ENCODE data around the gene ITPR1.
A peak's percentile ranks its signal among the peaks of the same experiment; 100 is the strongest.
"Not testable (repeated sequence)": the region's sequence is repeated elsewhere in the genome, so short reads cannot be mapped to it uniquely, and the experiment has no call there.

The ITPR1 gene

GRCh38 chr3:4493014-4493940 is at the start of gene ITPR1:
ITPR1 (plus strand) TSS chr3:4493348; CDS start chr3:4516492, 23,144 bp downstream.
- peak; percentile 98 for DNase-seq (ENCODE audit: low read depth)

- no peak for DNase-seq (ENCODE audit: low read depth)
Observed at GRCh38 chr3:4447295-4447999, 45.7 kb upstream of the ITPR1 start.

GRCh38 chr3:4448187-4448586 is 45.0 kb upstream of the ITPR1 start:
- DNase-seq (ENCODE audit: low read depth): no peak

GRCh38 chr3:4449043-4449805 is 43.9 kb upstream of the ITPR1 start:
- no peak for DNase-seq (ENCODE audit: low read depth)

- no peak for DNase-seq (ENCODE audit: low read depth)
Observed at GRCh38 chr3:4454142-4454541, 39.0 kb upstream of the ITPR1 start.

GRCh38 chr3:4456780-4457179 is 36.4 kb upstream of the ITPR1 start:
- DNase-seq (ENCODE audit: low read depth): not testable (repeated sequence)

GRCh38 chr3:4458961-4459360 is 34.2 kb upstream of the ITPR1 start:
- DNase-seq (ENCODE audit: low read depth): no peak

- no peak for DNase-seq (ENCODE audit: low read depth)
Observed at GRCh38 chr3:4460334-4460733, 32.8 kb upstream of the ITPR1 start.

- DNase-seq (ENCODE audit: low read depth): no peak
Observed at GRCh38 chr3:4461468-4462090, 31.6 kb upstream of the ITPR1 start.

GRCh38 chr3:4462369-4463040 is 30.6 kb upstream of the ITPR1 start:
- DNase-seq (ENCODE audit: low read depth): no peak

GRCh38 chr3:4464576-4464975 is 28.6 kb upstream of the ITPR1 start:
- no peak for DNase-seq (ENCODE audit: low read depth)

- DNase-seq (ENCODE audit: low read depth): peak; percentile 51
Observed at GRCh38 chr3:4466741-4467521, 26.2 kb upstream of the ITPR1 start, which contains the start of gene SUMF1. SUMF1 (minus strand) TSS chr3:4467269; CDS start chr3:4467245, 24 bp downstream.

GRCh38 chr3:4467522-4467867 is 25.7 kb upstream of the ITPR1 start:
- DNase-seq (ENCODE audit: low read depth): no peak

- DNase-seq (ENCODE audit: low read depth): no peak
Observed at GRCh38 chr3:4471907-4472306, 21.2 kb upstream of the ITPR1 start.

GRCh38 chr3:4472312-4472711 is 20.8 kb upstream of the ITPR1 start:
- DNase-seq (ENCODE audit: low read depth): no peak

GRCh38 chr3:4472766-4473165 is 20.4 kb upstream of the ITPR1 start:
- DNase-seq (ENCODE audit: low read depth): no peak

GRCh38 chr3:4474683-4475490 is 18.3 kb upstream of the ITPR1 start:
- DNase-seq (ENCODE audit: low read depth): no peak

GRCh38 chr3:4475804-4476203 is 17.3 kb upstream of the ITPR1 start:
- no peak for DNase-seq (ENCODE audit: low read depth)

GRCh38 chr3:4476496-4476895 is 16.7 kb upstream of the ITPR1 start:
- DNase-seq (ENCODE audit: low read depth): no peak

GRCh38 chr3:4478261-4478660 is 14.9 kb upstream of the ITPR1 start:
- no peak for DNase-seq (ENCODE audit: low read depth)
